ENCODE results near the gene IVD.

The IVD gene

DNA sequence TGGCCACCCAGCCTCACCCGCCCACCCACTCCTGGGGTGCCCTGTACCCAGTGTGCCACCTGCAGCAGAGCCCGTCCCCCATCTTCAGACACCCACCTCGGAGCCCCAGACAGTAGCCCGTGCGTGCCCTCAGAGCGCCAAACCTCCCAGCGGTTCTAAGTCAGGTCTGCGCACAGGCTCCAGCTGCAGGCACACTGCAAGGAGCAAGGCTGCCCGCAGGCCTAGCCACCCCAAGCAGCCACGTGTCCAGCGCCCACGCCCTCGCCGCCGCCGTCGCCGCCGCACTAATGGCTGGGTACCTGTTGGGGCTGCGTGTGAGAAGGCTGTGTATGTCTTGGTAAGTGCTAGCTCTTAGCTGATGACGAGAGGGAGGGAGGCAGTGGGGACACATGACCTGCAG, 56.4 kb downstream of the IVD start:
- no peak for DNase-seq

DNA sequence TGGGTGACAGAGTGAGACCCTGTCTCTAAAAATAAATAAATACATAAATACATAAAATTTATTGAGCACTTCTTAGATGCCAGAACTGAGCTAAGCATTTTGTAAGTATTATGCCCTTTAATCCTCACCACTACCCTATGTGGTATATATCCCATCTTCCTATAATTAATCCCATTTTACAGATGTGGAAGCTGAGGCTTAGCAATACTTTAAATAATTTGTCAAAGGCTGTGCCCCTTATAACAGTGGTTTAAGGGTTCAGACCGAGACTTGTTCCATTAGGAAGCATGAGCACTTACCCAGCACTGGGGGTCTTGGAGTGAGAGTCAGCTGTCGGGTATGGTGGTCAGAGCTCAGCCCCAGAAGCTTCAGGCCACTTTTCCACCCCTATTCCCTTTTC, 57.7 kb downstream of the IVD start:
- DNase-seq = no peak

DNA sequence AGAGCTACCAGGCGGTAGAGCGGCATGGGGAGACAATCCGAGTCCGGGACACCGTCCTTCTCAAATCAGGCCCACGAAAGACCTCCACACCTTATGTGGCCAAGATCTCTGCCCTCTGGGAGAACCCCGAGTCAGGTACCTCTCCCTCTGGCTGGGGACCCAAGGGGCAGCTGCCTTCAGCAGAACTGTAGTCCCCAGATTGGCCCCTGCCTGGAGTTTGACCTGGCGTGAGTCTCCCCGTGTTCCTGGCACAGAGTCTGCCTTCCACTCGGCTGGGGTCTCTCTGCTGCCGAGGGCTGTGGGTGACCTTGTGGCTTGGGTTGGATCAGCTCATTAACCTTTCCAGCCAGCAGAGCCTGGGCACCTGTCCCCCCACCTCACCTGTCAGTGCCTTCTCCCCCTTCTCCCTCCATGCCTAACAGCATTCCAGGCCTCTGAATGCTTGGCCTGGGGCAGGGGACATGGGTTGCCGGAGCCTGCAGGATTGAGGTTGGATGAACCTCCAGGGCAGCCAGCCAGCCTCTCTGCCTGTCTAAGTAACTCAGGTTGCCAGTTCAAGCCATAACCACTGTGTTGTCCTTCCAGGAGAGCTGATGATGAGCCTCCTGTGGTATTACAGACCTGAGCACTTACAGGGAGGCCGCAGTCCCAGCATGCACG, 58.4 kb downstream of the IVD start:
- no peak for DNase-seq

DNA sequence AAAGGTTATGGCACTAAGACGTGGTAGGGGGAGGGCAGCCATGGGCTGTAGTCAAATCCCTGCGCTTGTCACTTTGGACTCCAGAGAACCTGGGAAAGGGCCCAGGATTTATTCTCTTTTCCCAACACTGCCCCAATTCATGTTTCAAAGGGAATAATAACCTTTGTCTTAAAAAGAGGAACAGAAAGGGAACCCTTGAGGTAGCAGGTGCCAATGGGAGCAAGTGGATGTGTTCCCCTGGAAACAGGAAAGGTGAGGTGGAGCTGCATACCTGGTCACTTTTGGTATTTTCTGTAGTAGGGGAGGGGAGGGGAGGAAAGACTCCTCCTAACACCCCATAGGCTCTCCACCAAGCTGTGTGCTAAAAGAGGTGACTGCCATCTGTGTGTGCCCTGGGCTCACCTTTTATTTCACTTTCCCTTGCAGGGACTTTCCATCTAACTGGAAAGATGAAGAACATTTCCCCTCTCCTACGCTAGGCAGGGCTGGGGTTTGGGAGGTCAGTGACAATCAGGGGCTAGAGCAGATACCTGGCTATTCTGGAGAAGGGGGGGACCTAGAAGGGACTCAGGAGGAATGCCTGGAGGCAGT, 59.1 kb downstream of the IVD start:
- no peak for DNase-seq

- DNase-seq = no peak
Measured at GRCh38 chr15:40465939-40466338, 60.3 kb downstream of the IVD start.

DNA sequence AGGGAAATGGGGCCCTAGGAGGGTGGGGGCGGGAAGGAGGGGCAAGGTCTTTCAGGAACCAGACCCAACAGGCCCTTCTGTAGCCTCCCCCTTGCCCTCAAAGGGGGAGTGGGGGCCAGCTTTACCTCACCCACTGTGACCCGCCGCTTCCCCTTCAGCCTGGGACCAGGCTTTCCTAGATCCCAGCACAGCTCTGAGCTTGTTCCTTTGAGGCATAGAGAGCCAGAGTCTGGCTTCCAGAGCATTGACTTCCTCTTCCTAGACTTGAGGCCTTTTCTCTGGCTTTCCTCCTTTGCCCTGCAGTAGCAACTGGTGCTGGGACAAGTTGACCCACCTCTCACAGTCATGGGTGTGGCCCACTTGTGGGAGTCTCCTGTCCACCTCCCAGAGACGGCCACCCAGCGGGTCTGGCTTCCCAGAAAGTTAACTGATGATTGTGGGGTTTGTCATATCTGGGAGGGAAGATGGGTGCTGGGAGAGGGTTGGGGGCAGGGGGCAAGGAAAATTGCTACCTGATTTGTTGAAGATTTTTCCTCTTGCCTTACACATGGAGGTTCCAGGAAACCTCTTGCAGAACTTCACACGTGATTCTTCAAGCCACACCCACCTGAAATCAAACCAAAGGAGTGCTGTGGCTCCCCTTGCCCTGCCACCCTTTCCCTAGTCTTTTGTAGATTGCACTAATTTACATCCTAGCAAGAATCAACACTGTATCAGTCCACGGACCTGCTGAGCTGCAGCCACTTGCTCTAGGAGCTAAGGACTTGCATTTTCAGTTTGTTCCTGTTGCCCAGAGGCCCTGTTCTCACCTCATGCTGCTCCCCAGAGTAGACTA, 61.0 kb downstream of the IVD start:
- DNase-seq = no peak

DNA sequence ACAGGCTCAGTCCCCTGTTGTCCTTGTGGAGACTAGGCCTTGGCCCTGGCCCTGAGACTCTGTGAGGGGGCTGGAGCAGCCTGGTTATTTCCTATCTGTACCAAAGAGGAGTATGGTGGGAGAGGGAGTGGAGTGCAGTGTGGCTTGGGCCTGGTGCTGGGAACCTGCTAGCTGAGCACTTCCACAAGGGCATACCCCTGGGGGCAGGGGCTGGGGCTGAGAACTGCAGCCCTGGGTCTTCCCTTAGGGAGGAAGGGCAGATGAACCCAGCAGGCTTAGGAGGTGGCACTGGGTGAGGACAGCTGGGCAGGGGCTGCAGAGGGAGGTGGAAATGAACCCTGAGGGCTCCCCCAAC, 61.6 kb downstream of the IVD start:
- DNase-seq = no peak

- no peak for DNase-seq
Measured at GRCh38 chr15:40468898-40469331, 63.3 kb downstream of the IVD start.

DNA sequence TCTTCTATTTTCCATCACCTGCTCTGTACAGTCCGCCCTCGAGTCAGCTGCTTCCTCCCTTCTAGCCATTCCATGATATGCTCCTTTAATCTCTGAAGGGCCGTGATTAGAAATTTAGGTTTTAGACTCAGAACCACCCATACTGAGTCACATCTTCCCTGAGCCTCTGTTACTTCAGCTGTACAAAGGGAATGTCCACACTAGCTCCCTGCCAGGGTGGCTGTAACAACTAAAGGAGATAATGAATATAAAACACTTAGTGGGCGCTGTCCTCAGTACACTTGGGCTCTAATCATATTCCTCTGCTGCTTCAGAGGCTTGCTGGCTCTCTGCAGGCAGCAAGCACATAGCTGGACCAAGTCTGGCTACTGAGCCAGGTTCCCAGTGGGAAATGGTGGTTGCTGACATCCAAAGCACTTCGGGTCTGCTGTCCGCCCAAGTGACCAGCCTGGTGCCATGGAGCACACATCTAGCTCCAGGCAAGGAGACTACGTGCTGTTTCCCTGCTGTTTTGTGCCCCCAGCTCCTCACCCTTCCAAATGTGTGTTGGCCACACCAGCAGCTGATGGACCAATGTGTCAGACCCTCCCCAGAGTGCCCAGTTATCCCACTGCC, 64.3 kb downstream of the IVD start:
- DNase-seq = no peak

DNA sequence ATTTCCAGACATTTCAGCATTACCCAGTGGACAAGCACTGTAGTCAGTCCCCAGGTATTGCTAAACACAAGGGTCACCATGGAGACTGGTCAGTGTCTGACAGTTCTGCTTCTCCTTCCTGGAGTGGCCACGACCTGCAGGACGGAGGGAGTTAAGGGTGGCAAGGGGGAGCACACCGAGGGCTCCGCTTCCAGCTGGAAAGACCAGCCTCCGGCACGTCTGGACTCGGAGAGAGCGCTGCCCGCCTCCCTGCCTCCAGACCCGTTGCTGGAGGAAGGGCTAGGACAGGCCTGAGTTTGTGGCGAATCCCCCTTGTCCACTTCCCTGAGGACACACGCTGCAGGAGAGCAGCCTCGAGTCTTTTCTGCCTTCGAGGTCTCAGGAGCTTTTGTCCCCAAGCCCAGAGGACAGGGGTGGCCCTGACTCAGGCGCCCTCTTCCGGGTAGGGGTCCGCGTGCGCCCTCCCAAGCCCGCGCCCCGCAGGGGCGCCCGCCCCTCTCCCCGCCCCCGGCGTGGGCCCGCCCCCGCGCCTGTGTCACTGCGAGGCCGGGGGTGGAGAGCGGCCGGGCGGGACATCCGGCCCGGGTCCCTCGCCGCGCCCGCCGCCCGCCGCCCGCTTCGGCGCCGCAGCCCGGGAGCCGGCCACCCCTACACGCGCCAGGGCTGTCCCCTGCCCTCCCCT, 65.0 kb downstream of the IVD start, which contains the start of gene CHST14:
CHST14 (plus strand) TSS at position 562 of the 682 bp plus-strand sequence. CDS start 230 bp downstream, outside the sequence.
- peak; percentile 60 for DNase-seq

All from activated gamma-delta T cell treated with Interleukin-2 at 50 U/mL for 16 hours (primary cell).